CD4-positive, alpha-beta T cell treated with Interleukin-4 for 1 hour (primary cell): ENCODE measurements around the gene FAM186B.

Experiments used
- DNase-seq, 2 donors: peaks; one replicate each; pipeline ENCODE4 v3.0.0-alpha.2; 2020 to 2022

FAM186B gene

DNA sequence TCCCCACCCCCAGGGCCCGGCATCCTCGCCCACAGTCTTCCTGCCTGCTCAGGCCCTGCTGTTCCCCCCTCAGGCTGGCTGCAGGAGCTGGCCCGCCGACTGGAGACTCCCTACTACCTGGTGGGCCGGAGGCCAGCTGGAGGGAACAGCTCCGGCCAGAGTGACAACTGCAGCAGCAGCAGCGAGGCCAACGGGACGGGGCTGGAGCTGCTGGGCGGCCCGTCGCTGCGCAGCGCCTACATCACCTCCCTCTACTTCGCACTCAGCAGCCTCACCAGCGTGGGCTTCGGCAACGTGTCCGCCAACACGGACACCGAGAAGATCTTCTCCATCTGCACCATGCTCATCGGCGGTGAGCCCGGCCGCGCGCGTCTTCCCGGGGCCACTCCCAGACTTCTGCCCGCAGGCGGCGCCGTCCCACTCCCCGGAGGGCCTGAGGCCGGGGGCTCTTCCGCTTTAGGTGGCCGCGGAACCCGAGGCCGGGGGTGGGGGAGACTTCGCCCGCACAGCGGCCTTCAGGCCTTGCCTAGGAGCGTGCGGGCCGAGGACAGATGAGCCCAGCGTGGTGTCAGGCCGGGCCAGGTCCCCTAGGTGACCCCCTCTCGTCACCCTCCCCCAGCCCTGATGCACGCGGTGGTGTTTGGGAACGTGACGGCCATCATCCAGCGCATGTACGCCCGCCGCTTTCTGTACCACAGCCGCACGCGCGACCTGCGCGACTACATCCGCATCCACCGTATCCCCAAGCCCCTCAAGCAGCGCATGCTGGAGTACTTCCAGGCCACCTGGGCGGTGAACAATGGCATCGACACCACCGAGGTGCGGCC is 56.4 kb downstream of the FAM186B start:
- no peak for DNase-seq

DNA sequence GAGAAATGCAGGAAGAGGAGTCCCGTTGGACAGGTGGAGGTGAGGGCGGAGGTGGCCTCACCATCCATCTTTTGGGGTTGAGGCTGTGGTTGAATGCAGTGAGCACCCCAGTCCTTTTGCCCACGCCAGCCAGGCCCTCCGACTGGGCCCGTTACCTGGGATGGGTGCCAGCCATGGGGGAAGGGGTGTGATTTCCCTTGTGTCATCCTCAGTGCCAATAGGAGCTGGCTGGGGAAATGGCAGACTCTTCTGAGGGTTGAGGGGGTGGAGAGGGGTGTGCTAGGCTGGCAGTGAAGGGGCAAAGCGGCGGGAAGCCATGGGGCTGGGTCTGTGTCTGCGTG is 57.0 kb downstream of the FAM186B start:
- DNase-seq: no peak

DNA sequence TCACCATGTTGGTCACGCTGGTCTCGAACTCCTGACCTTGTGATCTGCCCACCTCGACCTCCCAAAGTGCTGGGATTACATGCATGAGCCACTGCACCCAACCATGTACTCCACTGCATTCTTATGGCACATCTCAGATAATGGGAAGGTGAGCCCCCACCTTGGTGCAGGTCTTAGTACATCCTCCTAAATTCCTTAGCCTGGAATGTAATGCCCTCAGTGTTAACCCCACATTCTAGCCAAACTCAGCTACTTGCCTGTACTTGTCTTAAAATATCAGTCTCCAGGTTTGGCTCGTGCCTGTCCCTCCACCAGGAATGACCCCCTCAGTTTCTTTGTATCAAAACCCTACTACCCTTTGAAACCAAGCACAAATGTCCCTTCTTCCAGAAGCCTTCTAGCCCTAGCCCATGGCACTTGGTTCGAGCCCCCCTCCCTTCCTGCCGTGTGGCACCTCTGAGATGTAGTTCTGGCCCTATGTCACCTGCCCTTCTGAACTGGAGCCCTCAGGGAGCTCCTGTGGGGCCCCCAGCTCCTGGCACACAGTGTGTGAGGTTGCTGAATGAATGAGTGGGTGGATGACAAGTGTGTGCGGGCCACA is 58.2 kb downstream of the FAM186B start:
- no peak for DNase-seq

DNA sequence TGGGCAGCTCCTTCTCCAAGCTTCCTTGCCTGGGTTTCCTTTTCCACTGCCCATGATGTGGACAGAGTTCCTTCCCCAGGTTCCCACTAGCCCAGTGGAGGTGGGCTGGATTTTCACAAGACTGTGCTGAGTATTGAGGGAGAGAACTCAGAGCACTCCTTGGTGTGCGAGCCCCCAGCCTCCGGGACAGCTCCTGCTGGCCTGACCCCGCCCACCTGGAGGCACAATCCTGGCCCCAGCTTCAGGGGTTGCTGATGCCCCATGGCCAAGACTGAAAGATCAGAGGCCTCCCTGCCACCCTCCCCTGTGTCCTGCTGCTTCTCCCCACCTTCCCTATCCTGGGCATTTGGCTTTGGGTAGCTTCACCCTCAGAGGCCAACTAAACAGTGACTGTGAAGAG is 59.0 kb downstream of the FAM186B start:
- no peak for DNase-seq

DNA sequence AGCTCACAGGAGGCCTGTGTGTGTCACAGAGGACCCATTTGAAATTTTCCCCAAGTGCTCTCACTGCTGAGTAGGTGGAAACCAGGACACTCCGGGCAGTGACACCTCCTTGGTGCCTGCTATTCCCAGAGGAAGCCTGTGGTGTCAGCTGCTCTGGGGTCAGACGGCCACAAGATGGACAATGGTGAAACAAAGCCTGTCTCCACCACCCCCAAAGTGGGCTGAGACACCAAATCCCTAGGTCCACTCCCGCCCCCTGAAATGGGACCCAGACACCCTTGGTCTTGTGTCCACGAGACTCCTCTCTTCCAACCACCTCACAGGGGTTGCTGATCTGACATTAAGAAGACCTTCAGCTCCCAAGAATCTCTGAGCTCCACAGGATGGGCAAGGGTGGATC is 59.6 kb downstream of the FAM186B start:
- DNase-seq: no peak

DNA sequence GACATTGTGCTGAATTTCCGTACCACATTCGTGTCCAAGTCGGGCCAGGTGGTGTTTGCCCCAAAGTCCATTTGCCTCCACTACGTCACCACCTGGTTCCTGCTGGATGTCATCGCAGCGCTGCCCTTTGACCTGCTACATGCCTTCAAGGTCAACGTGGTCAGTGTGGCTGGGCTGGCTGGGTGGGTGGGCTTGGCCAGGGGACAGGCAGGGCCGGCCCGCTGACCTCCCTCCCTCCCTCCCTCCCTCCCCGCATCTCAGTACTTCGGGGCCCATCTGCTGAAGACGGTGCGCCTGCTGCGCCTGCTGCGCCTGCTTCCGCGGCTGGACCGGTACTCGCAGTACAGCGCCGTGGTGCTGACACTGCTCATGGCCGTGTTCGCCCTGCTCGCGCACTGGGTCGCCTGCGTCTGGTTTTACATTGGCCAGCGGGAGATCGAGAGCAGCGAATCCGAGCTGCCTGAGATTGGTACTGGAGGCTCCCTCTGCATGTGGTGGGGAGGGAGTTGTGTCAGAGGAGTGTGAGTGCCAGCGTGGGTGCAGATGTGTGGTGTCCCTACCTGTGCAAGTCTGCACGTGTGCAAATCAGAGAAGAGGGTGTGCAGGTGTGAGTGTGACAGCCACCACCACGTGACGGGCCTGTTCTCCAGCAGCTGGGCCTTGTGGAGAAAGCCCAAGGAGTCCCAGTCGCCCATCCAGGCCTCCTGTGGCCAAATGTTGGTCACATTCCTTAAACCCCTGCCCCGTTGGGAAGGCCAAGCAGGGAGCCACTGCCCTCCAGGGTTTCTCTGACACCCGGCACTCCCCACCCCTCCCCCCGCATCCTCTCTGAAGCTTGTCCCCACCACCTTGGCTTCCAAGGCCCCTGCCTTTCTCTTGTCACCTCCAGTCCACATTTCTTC is 61.3 kb downstream of the FAM186B start:
- no peak for DNase-seq

DNA sequence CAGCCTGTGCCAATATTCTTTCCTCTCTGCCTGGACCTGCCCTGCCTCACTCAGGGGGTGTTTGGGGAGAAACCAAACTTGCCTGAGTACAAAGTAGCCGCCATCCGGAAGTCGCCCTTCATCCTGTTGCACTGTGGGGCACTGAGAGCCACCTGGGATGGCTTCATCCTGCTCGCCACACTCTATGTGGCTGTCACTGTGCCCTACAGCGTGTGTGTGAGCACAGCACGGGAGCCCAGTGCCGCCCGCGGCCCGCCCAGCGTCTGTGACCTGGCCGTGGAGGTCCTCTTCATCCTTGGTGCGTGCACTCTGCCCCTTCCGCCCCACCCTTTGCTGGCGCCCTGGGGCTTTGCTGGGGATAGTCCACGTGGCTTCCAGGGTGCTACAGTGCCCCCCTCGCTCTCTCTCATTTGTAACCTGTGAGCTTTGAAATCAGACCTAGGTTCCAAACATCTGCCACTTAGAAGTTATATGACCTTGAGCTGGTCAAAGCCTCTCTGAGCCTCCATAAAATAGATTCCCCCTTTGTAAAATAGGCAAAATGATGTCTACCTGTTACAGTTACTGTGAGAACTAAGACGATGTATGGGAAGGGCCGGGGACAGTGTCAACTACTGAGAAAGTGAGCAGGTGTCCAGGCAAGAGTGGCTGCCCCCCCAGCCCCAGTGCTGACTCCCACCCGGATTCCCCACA is 62.1 kb downstream of the FAM186B start:
- no peak for DNase-seq

DNA sequence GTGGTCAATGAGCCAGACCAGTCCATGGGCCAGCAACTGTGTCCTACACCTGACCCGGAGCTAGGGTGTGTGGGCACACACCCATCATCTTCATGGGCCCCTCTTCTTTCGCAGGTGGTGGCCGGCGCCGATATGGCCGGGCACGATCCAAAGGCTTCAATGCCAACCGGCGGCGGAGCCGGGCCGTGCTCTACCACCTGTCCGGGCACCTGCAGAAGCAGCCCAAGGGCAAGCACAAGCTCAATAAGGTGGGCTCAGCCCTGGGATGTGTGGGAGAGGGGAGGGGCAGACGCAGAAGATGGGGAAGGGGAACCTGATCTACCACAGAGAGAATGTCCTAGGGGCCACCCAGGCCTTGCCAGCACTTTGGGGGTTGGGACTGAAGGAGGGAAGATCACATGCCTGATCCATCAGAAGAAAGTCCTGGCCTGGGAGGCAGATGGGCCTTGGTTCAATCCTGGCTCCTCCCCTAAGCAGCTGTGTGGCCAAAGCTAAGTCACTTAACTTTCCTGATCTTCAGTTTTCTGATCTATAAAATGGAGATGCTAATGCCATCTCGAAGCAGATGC is 62.8 kb downstream of the FAM186B start:
- DNase-seq: no peak

DNA sequence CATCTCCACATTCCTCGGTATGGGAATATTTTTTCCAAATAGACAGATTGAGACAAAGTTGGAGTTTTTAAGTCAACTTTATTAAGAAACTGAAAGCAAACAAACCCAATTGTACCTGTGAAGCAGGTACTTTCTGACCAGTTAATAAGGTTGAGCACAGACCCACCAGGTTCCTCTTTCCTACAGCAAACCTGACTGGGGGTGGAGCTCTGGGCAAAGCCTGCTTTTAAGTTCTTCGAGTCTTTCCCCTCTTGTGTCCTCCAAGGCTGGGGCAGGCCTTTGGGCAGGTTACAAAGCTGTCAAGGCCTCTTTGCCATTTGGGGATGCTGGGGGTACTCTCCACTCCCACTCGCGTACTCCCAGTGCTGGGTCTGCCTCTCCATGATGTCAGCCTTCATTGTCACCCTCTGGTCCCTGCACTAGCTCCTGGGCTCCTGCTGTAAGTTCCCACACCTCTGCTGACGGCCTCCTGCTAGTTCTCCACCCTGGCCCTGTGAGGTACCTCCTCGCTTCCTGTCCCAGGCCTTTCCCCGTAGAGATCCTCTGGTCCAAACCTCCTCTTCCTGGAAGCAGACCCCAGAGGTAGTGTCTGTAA is 63.4 kb downstream of the FAM186B start:
- DNase-seq: no peak

DNA sequence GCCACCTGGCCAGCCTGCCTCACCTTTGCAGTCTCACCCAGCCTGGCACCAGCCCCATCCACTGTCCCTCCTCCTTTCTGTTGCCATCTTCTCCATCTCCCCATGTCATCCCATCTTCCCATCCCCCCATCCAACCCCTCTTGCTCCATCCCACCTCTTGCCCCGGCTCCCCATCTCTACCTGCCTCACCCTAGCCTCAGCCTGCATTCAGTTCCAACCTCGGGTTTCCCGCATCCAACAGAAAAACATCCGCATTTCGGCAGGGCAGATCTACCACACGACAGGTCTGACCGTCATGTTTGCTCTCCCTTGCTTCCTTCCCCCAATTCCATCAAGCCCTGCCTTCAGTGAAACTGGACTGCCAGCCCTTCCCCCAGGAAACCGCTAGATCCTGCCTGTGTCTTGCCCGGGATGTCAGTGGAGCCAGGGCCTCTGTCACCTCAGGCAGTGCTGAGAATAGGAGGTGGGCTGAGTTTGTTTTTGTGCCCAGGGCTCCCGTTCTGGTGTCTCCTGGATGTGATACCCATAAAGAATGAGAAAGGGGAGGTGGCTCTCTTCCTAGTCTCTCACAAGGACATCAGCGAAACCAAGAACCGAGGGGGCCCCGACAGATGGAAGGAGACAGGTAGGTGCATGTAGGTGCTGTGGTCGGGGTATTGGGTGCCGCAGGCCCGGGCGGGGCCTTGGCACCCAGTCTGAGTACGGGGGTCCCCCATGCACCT is 64.1 kb downstream of the FAM186B start:
- no peak for DNase-seq

DNA sequence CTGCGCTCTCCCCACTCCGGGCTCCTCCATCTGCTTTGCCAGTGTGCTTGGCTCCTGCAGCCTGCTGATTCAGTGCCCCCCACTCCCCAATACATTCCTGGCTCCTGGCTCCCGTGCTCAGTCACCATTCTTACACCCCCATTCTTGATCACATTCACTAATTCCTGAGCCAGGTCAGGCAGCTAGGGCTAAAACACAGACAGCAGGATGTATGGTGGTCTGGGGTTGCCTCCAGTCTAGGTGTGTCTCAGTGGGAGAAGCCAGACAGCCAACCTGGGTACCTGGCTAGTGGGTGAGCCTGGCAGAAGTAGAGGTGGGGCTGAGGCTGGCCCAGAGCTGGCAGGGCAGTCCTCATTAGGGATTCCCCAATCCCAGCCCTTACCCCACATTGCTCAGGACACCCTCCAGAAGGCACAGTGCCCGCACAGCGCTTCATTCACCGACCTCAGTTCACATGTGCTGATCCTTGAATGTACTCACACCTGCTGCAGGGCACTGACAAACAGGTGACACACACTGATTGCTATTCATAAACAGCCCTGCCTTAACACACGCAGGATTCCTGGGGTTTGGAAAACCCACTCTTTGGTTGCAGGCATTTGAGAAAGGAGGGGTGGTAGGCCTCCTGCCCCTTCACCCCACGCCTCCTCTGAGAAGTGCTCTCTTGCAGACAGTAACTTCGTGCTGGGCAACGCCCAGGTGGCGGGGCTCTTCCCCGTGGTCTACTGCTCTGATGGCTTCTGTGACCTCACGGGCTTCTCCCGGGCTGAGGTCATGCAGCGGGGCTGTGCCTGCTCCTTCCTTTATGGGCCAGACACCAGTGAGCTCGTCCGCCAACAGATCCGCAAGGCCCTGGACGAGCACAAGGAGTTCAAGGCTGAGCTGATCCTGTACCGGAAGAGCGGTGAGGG is 65.0 kb downstream of the FAM186B start:
- DNase-seq: no peak

DNA sequence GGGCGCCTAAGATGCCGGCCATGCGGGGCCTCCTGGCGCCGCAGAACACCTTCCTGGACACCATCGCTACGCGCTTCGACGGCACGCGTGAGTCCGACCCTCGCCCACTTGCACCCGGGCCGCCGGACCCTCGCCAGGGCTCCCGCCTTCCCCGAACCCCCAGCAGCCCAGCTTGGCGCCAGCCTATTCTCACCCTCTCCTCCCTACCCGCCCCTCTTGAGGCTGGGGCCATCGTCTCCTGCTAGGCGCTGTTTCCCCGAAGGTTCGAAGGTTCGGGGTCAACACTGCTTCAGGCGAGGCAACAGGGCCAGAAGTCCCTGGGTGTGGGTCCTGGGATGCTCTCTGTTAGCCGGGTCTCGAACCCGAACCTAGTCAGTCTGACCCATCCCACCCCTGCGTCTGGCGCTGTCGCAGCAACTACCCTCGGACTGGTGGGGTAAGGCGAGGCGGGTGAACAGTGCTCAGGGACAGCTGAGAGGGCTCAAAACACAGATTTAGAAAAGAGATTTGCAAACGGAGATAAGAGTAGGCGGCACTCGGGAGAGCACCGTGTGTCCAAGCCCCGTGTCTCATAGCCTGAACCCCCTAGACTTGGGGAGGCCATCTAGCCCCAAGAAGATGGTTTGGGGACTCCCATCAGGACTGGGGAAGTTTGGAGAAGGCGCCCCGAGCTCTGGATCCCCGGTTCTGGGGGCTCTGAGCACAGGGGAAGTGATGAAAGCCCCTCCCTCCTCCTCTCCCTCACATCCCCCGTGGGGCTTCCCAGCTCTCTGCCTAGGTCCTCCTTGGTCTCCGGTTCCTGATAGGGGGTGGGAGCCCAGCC is 65.8 kb downstream of the FAM186B start:
- DNase-seq: no peak

DNA sequence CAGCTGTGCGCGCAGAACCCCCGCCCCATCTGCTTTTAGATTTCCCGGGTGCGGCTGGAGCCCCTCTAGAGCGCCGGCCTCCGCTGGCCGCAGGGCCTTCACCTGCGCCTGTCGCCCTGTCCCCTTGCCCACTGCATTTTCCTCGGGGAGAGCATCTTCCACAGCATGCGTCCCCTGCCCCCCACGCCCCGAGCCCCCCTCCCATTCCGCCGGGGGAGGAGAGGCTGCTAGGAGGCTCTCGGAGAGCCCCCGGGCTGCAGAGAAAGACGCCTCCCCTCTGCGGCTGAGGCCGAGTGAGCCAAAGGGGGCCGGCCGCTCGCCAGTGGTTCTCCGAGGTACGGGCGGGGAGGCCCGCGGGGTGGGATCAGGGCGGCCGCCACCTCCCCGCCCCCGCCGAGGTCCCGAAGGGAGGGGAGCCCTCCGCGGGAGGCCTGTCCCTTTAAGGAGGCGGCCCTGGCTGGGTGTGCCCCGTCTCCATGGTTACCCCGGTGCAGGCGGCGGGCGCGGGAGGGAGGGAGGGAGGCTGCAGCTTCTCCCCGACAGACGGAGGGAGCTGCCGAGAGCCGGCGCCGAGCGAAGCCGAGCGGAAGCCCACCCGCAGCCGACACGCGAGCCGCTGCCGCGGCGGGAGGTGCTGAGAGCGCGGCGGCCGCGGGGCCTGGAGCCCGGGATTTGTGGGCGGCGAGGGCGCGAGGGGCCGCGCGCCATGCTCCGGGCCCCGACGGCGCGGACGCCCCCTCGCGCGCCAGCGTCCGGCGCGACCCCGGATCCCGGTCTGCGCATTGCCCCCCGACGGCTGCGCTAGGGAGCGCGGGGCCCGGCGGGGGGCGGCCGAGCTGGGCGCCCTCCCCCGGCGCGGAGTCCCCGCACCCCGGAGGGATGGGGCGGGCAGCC is 66.7 kb downstream of the FAM186B start, which contains the start of gene KCNH3:
Gene KCNH3, plus strand, starts transcription at position 521 of the 894 bp plus-strand sequence. CDS start 387 bp downstream, outside the sequence.
- peak; percentile 92 to 93 for DNase-seq

DNA sequence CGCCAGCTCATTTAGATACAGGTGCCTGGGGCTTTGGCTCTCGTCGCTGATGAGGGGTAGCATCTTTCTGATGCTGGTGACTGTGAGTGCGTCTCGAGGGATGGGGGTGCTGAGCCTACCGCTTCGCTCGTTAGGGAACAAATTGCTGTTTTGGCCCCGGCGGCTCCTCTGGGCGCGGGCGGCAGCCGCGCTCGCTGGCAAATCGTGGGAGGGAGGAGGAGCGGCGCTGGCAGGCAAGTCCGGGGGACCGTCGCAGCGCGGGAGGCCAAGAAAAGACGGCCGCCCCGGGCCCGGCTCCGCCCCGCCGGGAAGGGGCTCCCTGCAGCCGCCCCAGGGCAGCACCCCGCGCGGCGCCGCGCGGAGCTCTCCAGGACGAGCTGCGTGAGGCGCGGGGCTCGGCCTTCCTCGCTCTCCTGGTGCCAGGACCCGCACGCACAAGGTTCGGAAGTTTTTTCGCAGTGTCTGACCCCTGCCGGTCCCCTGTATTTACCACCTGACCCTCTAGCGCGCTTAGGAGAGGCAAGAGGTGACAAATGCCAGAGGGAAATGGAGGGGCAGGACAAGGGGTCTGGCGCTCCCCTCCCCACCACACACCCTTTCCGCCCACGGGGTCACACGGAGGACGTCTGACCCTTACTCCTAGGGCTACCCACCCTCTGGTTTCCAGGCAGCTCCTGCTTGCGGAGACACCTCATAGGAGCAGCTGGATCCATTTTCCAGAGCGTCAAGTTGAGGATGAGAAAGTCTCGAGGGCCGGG is 67.5 kb downstream of the FAM186B start:
- peak in 1 of 2 donors; percentile 29 for DNase-seq
